ENCODE results near the gene CCDC134. TPM values are rescaled to one million over a fixed set of nuclear protein-coding genes. Genes with fewer than 3 reads are reported as not detected.

Gene CCDC134
- total and polyA plus RNA-seq, 2 of the 8 experiments (the other 6 are each of a cell fraction or from before 2014, with no cell fraction given) = 7.7 to 20.0 TPM

DNA sequence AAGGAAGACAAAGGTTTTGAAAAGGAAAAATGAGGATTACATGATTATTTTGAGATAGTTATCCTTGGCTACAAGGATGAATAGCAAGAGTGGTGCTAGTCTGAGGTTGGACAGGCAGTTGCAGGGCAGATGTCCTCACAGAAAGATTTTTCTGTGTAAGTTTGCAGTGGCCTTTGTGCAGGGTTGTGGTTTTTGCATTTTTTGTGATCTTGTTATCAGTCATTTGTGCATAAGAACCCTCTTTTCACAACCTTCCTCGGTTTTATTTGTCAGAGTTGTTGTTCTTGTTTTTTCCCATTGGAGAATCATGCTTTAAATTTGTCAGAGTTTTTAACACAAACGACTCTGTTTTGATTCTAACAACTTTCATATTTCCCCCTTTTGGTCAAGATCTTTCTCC, 1.4 kb downstream of the CCDC134 start:
- Histone ChIP-seq H3K4me1 (replicated peaks in 1 of 4; ENCODE audit: control insufficient read depth in 3 of 4, insufficient read depth in 4 of 4, low read length in 3 of 4) (peaks cover 8 to 15% (median 9%) of the 10 kb centered on the region in 4 experiments), H3K9ac (replicated peaks in 1 of 4; ENCODE audit: extremely low read depth in 1 of 4, low read depth in 3 of 4, low read length in 3 of 4) (no peak overlapping the region), H3K79me2 (ENCODE audit: control insufficient read depth in 1 of 2, insufficient read depth in 2 of 2, low read length in 2 of 2) (peaks cover 0 to 25% of the 10 kb centered on the region in 2 experiments; a peak in 3 of 4 replicates), H3K36me3 (ENCODE audit: control insufficient read depth in 2 of 4, insufficient read depth in 4 of 4, low read length in 3 of 4) (no peaks in the 10 kb centered on the region), H3K27ac (ENCODE audit: low read depth, low read length) (no peak overlapping the region), H2BK120ac (replicated peaks; ENCODE audit: low read depth, low read length) (no peak overlapping the region), H3K4ac (replicated peaks; ENCODE audit: insufficient read length, low read depth, low read length) (no peak overlapping the region), H3K23ac (ENCODE audit: insufficient read length) (no peak overlapping the region), H2BK20ac (ENCODE audit: low read length) (no peak overlapping the region), H3K4me3 (ENCODE audit: extremely low read depth in 1 of 4, insufficient read depth in 2 of 4, low read depth in 3 of 4, low read length in 4 of 4) (peak overlapping the region; percentile 78 to 91 (median 86); a peak in 4 of 8 replicates), H2BK12ac (ENCODE audit: low read depth, low read length) (no peak overlapping the region), H4K8ac (ENCODE audit: extremely low read depth, insufficient read depth, low read length) (no peak overlapping the region), H2AFZ (ENCODE audit: low read length) (no peak overlapping the region), H2BK5ac (ENCODE audit: low read depth, low read length) (no peak overlapping the region), H3K27me3 (replicated peaks in 1 of 4; ENCODE audit: control insufficient read depth in 3 of 4, extremely low read depth in 1 of 4, insufficient read depth in 3 of 4, low read length in 3 of 4) (no peaks in the 10 kb centered on the region), H3K23me2 (ENCODE audit: low read depth, low read length) (peaks cover 14% of the 10 kb centered on the region), H3K18ac (ENCODE audit: extremely low read depth, low read length) (no peak overlapping the region), H3K9me3 (ENCODE audit: insufficient read depth in 2 of 2, low read depth in 1 of 2, low read length in 1 of 2) (no peaks in the 10 kb centered on the region), H3K14ac (ENCODE audit: insufficient read length) (no peak overlapping the region), H4K5ac (ENCODE audit: insufficient read length, low read depth, low read length) (no peak overlapping the region), H2AK5ac (ENCODE audit: low read depth, low read length) (no peak overlapping the region), H4K20me1 (replicated peaks in 1 of 2; ENCODE audit: control insufficient read depth in 1 of 2, insufficient read depth in 2 of 2, low read length in 2 of 2) (peaks cover 0 to 6% of the 10 kb centered on the region in 2 experiments), H3K79me1 (ENCODE audit: low read depth, low read length) (peaks cover 3% of the 10 kb centered on the region; the same call in 1 of the 2 replicates), H2BK15ac (ENCODE audit: low read length) (no peak overlapping the region), H3K56ac (replicated peaks; ENCODE audit: insufficient read length, low read depth, low read length) (no peak overlapping the region), H3K4me2 (ENCODE audit: insufficient read depth in 1 of 2, low read depth in 2 of 2, low read length in 2 of 2) (peak overlapping the region; percentile 93 to 96), H4K91ac (replicated peaks; ENCODE audit: insufficient read length, low read length) (no peak overlapping the region)
- ChIA-PET CTCF (ENCODE audit: partially characterized antibody) (interaction anchor here (1.0 to 3.8 kb wide), 4 partner anchors 21 to 135 kb away, joined by 3 to 20 read pairs (median 8); no protein-coding TSS in a partner anchor), POLR2A (ENCODE audit: partially characterized antibody) (interaction anchor here (0.6 to 3.1 kb wide), 13 partner anchors 12 to 263 kb away, joined by 4 to 30 read pairs (median 6); partner anchors contain the start of genes SREBF2 and TNFRSF13C)
- WGBS, 2 experiments (ENCODE audit: extremely low coverage in 1 of 2, insufficient coverage in 1 of 2, insufficient read length in 1 of 2, insufficient replicate concordance in 2 of 2, low coverage in 1 of 2, low lambda C conversion rate in 2 of 2, missing lambda C conversion rate in 1 of 2) = 80% methylated on average over 2 of the region's 2 CpGs; no CpG with 5 or more reads in 1 of the 2 experiments
- FAIRE-seq = no peak
- DNase-seq (ENCODE audit: low read depth in 1 of 2, low spot score in 2 of 2) = no peak
- no peak for TF ChIP-seq SIX5 (IDR thresholded peaks at IDR 0.05; ENCODE audit: low read depth, low read length)

Data from H1 (cell line).